ENCODE results near the gene NACC2.

DNA sequence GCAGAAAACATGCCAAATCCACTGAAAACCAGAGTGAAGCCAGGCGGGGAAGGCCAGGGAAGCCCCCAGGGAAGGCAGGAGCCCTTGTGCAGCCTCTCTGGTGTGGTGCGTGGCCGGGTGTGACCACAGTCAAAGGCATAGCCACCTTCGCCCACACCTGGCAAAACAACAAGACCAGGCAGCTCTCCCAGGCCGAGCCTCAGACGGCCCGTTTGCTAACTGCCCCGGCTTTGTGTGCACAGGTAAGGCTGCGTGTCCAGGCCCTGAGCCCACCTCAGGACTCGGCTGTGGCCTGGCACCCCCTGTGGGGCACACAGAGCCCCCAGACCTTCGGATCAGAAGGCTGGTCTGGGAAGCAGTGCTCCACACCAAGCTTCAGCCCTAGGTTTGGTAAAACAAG, 17.5 kb upstream of the NACC2 start:
- TF ChIP-seq, protein P1, sequence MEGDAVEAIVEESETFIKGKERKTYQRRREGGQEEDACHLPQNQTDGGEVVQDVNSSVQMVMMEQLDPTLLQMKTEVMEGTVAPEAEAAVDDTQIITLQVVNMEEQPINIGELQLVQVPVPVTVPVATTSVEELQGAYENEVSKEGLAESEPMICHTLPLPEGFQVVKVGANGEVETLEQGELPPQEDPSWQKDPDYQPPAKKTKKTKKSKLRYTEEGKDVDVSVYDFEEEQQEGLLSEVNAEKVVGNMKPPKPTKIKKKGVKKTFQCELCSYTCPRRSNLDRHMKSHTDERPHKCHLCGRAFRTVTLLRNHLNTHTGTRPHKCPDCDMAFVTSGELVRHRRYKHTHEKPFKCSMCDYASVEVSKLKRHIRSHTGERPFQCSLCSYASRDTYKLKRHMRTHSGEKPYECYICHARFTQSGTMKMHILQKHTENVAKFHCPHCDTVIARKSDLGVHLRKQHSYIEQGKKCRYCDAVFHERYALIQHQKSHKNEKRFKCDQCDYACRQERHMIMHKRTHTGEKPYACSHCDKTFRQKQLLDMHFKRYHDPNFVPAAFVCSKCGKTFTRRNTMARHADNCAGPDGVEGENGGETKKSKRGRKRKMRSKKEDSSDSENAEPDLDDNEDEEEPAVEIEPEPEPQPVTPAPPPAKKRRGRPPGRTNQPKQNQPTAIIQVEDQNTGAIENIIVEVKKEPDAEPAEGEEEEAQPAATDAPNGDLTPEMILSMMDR (IDR thresholded peaks at IDR 0.05): no peak
- no peak for TF ChIP-seq POLR2A (IDR thresholded peaks at IDR 0.05)

Data from ovary (tissue), 3 donors.